HL-60 (cell line): Measurements from ENCODE around the gene ELAC2.

Source experiments
- GABPA ChIP-seq: IDR thresholded peaks from 2 replicates; pipeline ENCODE4 v1.6.1; 2012; ENCODE audit warnings: low read depth
- POLR2AphosphoS5 ChIP-seq: IDR thresholded peaks from 2 replicates; pipeline ENCODE4 v1.6.1; 2012; ENCODE audit warnings: low read depth
- SPI1 ChIP-seq: IDR thresholded peaks from 2 replicates; pipeline ENCODE4 v1.6.1; 2012; ENCODE audit warnings: low read depth, mild to moderate bottlenecking, borderline replicate concordance
- TF ChIP-seq, protein P1 (sequence below): IDR thresholded peaks from one replicate; pipeline ENCODE4 v1.5.1; 2011; ENCODE audit warnings: low read length, control low read depth, inconsistent platforms; ENCODE audit not compliant: insufficient read depth
- TF ChIP-seq, protein P2 (sequence below): IDR thresholded peaks from 2 replicates; pipeline ENCODE4 v1.6.1; 2012; ENCODE audit warnings: low read depth; ENCODE audit not compliant: insufficient replicate concordance

DNA sequence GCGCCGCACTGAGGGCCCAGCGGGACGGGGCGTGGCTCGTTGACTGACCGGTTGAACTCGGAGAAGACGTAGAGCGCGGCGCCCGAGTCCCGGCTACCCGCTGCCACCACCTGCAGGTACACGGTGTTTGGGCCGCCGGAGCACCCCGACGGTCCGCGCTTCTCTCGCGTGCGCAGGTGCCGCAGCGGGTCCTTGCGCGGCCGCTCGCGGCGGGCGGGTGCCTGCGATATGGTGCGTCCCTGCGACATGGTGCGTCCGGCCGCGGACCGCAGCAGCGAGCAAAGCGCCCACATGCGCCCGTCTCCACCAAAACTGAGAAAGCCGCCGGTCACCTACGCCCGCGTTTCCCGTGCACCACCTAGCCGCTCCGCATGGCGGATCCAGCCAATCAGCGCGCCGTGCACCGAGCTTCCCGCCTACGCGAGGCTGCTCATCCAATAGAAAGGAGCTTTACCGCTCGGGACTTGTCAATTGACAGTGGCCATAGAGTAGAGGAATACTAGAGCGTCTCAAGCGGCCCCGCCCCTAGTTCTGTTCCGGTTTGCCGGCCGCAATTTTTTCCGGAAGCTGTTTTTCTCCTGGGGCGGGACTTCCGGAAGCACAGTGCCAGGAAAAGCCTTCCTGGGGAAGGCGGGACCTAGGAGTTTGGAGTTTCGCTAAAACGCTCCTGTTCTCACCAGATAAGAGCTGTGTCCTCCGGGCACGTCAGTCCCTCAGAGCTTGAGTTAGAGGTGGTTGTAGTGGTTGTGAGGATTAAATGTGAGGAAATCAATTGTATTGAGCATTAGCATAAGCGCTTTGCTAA lies at the start of gene ELAC2:
- TF ChIP-seq, protein P1, sequence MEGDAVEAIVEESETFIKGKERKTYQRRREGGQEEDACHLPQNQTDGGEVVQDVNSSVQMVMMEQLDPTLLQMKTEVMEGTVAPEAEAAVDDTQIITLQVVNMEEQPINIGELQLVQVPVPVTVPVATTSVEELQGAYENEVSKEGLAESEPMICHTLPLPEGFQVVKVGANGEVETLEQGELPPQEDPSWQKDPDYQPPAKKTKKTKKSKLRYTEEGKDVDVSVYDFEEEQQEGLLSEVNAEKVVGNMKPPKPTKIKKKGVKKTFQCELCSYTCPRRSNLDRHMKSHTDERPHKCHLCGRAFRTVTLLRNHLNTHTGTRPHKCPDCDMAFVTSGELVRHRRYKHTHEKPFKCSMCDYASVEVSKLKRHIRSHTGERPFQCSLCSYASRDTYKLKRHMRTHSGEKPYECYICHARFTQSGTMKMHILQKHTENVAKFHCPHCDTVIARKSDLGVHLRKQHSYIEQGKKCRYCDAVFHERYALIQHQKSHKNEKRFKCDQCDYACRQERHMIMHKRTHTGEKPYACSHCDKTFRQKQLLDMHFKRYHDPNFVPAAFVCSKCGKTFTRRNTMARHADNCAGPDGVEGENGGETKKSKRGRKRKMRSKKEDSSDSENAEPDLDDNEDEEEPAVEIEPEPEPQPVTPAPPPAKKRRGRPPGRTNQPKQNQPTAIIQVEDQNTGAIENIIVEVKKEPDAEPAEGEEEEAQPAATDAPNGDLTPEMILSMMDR = no peak
- TF ChIP-seq GABPA (peak; percentile 87), POLR2AphosphoS5 (0 out of 2 replicates have a peak, but pooled peaks have one; percentile 37), SPI1 (peak; percentile 20; the same call in 1 of the 2 replicates)
- TF ChIP-seq, protein P2, sequence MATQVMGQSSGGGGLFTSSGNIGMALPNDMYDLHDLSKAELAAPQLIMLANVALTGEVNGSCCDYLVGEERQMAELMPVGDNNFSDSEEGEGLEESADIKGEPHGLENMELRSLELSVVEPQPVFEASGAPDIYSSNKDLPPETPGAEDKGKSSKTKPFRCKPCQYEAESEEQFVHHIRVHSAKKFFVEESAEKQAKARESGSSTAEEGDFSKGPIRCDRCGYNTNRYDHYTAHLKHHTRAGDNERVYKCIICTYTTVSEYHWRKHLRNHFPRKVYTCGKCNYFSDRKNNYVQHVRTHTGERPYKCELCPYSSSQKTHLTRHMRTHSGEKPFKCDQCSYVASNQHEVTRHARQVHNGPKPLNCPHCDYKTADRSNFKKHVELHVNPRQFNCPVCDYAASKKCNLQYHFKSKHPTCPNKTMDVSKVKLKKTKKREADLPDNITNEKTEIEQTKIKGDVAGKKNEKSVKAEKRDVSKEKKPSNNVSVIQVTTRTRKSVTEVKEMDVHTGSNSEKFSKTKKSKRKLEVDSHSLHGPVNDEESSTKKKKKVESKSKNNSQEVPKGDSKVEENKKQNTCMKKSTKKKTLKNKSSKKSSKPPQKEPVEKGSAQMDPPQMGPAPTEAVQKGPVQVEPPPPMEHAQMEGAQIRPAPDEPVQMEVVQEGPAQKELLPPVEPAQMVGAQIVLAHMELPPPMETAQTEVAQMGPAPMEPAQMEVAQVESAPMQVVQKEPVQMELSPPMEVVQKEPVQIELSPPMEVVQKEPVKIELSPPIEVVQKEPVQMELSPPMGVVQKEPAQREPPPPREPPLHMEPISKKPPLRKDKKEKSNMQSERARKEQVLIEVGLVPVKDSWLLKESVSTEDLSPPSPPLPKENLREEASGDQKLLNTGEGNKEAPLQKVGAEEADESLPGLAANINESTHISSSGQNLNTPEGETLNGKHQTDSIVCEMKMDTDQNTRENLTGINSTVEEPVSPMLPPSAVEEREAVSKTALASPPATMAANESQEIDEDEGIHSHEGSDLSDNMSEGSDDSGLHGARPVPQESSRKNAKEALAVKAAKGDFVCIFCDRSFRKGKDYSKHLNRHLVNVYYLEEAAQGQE = peak; percentile 14
